Measurements from ENCODE around the gene SAMD3.
A peak's percentile ranks its signal among the peaks of the same experiment; 100 is the strongest.
"Not testable (repeated sequence)": the region's sequence is repeated elsewhere in the genome, so short reads cannot be mapped to it uniquely, and the experiment has no call there.

The SAMD3 gene

GRCh38 chr6:130170160-130170559, 52.6 kb downstream of the SAMD3 start:
- DNase-seq = not testable (repeated sequence)

- no peak for DNase-seq
These were observed 55.1 kb downstream of the SAMD3 start for GRCh38 chr6:130167655-130168054.

- no peak for DNase-seq
These were observed 58.5 kb downstream of the SAMD3 start for GRCh38 chr6:130164251-130164650.

DNA sequence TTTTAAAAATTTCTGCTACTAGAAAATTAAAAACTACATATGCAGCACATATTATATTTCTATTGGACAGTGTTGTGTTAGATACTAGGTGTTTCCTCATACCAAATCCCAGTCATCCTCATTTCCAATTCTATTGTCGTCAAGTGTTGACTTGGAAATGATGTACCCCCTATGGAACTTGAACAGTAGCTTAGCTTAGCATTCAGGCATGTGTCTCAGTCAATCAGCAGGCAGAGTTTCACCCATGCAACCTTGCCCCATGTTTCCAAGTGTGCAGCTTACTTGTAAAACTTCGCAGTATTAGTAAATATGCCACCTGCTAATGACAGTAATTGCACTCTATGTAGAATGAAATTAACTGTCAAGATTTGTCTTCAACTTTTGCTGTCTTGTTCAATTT, 59.5 kb downstream of the SAMD3 start:
- DNase-seq = no peak

- DNase-seq = no peak
These were observed 60.3 kb downstream of the SAMD3 start for GRCh38 chr6:130162421-130162820.

DNA sequence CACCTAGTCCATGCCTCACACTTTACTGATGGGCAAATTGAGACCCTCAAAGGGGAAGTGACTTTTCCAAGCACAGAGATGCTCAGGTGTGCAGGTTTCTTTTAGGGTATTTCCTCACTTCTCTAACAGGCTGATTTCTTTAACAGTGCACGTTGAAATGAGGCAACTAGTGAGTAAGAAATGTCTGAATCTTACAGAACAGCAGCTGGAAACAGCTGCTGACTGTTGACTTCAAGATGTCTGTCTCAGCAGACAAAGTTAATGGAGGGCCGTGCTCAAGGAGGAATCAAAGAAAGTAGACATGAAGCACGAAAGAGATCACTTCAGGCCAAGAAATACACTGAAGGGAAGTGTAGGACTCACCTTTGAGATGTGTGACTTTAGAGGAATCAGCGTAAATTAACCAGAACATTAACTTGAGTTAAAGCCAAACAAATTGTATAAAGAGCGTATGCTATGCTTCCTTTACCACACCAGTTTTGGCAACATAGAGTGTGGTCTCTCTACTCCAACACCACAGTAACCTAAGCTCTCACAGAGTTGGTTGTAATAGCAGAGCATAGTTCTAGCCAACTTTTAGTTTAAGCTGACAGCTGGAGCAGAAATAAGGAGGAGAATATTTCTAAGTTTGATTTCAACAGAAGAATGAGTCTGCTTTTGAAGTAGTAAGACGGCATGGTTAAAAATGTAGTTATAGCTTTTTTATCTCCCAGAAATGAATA, 60.9 kb downstream of the SAMD3 start:
- DNase-seq = no peak

- DNase-seq = no peak
These were observed 62.8 kb downstream of the SAMD3 start for GRCh38 chr6:130159956-130160355.

DNA sequence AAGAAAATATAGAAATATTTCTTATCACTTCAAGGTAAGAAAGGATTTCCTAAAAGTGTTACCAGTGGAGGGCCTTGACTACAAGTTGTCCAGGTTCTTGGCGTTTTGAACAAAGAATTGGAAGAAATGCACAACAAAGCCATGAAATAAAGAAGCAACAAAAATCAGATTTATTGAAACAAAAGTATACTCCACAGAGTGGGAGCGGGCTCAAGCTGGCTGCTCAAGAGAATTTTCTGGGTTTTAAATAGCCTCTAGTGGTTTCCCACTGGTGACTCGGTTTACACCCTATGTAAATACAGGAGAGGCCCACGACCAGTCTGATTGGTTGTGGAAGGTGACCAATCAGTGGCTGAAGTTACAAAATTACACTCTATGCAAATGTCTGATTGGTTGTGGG, 64.2 kb downstream of the SAMD3 start:
- DNase-seq = no peak

- no peak for DNase-seq
These were observed 64.7 kb downstream of the SAMD3 start for GRCh38 chr6:130158056-130158455.

- no peak for DNase-seq
These were observed 65.8 kb downstream of the SAMD3 start for GRCh38 chr6:130156908-130157307.

GRCh38 chr6:130152908-130153510, 69.7 kb downstream of the SAMD3 start:
- DNase-seq = no peak

GRCh38 chr6:130150906-130151305, 71.8 kb downstream of the SAMD3 start:
- no peak for DNase-seq

GRCh38 chr6:130149016-130149415, 73.7 kb downstream of the SAMD3 start:
- not testable (repeated sequence) for DNase-seq

GRCh38 chr6:130148181-130148580, 74.6 kb downstream of the SAMD3 start:
- DNase-seq = peak in 1 of 2 experiments; percentile 1

DNA sequence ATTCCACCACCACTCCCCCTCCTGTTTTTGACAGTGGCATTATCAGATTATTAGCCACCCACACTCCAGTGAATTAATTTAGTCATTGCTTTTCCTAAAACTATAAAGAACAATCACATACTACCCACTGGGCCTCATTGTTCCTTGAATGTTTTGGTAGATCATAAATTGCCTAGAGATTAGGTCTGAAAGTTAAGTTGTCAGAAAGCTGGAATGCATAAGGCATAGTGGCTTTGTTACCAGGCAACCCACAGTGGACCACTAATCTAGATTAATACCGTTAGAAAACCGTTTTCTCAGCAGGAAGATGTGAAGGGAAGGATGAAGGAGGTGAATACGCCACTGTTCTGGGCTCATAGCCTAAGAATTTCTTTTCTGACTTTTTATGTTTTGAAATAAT, 75.6 kb downstream of the SAMD3 start:
- no peak for DNase-seq

DNA sequence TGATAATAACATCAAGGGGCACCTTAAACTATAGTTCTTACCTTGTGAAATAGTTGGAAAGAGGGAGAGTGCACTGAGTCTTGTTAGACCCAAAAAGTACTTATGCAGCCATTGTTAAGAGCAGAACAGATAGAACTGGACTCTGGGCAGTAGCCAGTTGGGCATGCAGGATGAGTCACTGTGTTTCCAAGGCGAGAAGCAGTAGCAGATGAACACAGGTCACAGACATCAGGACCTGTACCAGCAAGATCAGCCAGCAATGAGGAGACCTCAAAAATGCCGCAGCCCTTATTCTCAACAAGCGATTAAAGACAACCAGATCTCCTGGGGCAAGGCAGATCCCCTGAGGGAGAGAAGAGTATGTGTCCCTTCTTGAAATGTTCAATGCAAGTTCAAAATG, 79.0 kb downstream of the SAMD3 start:
- no peak for DNase-seq

DNA sequence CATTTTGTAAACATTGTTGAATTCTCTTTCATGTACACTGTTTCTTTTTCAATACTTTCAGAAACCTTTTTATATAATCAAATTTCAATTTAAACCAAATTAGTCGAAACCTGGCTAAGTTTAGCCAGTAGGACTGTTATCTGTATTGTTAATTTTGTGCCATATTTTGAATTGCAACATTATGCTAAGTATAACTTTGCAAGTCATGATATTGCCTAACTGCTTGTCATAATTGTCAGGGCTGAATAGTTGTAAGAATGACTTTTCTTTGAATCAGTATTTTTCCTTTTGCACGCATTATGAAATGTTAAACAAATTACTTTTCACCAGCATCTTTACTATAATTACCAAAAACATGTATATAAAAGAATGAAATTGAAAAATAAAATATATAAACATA, 82.7 kb downstream of the SAMD3 start:
- DNase-seq = no peak

GRCh38 chr6:130138909-130139242, 83.9 kb downstream of the SAMD3 start:
- no peak for DNase-seq

DNA sequence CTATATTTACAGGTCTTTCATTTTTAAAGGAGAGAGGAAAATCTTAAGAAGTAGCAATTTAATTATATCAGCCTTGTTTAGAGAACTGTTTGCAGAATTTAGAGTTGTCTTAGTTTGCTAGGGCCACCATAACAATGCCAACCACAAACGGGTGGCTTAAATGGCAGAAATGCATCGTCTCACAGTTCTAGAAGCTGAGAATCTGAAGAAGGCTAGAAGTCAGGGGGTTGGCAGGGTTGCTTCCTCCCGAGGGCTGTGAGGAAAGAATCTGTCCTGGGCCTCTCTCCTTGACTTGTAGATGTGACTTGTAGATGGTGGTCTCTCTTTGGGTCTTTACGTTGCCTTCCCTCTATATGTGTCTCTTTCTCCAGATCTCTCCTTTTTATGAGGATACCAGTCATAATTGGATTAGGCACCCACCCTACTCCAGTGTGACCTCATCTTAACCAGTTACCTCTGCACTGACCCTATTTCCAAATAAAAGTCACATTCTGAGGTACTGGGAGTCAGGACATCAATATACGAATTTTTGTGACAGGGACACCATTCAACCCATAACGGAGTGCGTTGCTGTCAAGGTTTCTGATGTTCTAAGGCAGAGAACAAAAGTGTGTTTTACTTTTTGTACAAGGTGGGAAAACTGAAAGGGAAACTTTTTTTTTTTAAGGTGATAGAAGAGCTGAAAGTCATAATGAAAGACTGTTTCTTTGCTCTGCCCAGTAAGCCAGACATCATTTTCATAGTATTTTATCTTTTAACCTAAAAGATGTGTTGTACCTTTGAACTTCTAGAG, 84.4 kb downstream of the SAMD3 start:
- DNase-seq = no peak

DNA sequence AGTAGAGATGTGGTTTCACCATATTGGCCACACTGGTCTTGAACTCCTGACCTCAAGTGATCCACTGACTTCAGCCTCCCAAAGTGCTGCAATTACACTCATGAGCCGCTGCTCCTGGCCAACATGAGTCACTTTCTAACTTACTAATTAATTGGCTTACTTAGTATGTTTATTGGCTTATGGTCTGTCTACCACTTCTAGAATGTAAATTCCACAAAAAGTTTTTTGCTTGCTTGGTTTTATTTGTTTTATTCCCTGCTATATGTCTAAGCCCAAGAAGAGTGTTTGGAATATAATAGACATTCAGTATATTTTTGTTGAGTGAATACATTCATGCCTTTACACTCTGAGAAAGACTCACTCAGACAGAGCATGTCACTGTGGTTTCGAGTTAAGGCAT, 86.0 kb downstream of the SAMD3 start:
- no peak for DNase-seq

GRCh38 chr6:130134582-130134981, 88.2 kb downstream of the SAMD3 start:
- DNase-seq = no peak

- no peak for DNase-seq
These were observed 90.5 kb downstream of the SAMD3 start for GRCh38 chr6:130132286-130132701.

DNA sequence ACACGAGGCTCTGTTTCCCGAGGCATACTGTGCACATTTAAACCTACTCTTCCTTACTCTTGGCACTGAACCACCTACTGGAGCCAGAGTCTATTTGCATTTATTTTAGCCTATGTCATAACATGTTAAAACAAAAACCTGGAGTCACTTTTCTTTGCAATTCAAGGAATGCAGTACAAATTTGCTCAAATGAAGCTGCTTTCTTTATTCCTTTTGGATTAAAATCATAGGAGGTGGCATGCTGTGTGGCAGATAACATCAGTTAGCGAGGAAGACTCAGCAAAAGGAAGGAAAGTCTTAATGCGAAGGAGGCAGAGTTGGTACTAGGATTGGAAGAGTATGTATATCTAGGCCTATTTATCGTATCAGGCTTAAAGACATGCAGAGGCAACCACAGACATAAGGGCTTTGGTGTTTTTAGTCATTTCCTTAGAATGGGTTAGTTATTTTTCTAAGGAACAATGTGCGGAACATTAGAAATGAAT, 92.9 kb downstream of the SAMD3 start:
- no peak for DNase-seq

- DNase-seq = no peak
These were observed 94.4 kb downstream of the SAMD3 start for GRCh38 chr6:130128326-130128725.

Measured in NCI-H526 (cell line).